Suprapubic skin (tissue), 4 donors: ENCODE measurements around the gene THSD7B.

Experiments
- EP300 ChIP-seq: sonication (generic); formaldehyde crosslinking; IDR thresholded peaks from one replicate; pipeline ENCODE4 v1.6.1; 2017; ENCODE audit warnings: antibody characterized with exemption
- POLR2A ChIP-seq, 2 donors: fragments of 450-650 bp; IDR thresholded peaks; one replicate each; pipeline ENCODE4 v1.6.1; 2017; ENCODE audit warnings: antibody characterized with exemption in 2 of 2, mild to moderate bottlenecking in 2 of 2, moderate library complexity in 2 of 2
- POLR2AphosphoS5 ChIP-seq, 3 donors: sonication (generic); formaldehyde crosslinking; IDR thresholded peaks; one replicate each; pipeline ENCODE4 v1.6.1; 2017; ENCODE audit warnings: antibody characterized with exemption in 3 of 3
- TF ChIP-seq, protein P1 (sequence below), 2 donors: fragments of 200-600 bp in 1 of 2; fragments of 450-650 bp in 1 of 2; sonication (generic) in 1 of 2; IDR thresholded peaks; one replicate each; pipeline ENCODE4 v1.5.1; 2016 to 2019; ENCODE audit warnings: antibody characterized with exemption in 2 of 2, mild to moderate bottlenecking in 1 of 2, moderate library complexity in 1 of 2

DNA sequence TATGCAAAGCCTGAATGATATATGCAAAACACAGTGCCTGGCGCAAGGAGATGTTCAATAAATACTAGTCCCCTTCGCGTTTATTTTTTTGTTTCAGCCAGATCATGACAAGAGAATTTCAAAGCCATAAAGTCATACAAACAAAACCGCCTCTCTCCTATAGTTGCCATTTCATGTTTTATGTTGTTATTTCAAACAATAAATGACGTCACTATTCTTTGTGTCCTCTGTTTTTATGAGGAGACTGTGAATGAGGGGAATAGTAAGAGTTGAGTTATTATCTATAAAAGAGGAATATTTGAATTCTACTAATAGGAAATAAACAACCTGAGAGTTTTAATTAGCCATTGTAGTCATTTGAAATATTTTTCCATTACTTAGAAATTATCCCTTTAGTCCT, 464.5 kb downstream of the THSD7B start:
- TF ChIP-seq, protein P1, sequence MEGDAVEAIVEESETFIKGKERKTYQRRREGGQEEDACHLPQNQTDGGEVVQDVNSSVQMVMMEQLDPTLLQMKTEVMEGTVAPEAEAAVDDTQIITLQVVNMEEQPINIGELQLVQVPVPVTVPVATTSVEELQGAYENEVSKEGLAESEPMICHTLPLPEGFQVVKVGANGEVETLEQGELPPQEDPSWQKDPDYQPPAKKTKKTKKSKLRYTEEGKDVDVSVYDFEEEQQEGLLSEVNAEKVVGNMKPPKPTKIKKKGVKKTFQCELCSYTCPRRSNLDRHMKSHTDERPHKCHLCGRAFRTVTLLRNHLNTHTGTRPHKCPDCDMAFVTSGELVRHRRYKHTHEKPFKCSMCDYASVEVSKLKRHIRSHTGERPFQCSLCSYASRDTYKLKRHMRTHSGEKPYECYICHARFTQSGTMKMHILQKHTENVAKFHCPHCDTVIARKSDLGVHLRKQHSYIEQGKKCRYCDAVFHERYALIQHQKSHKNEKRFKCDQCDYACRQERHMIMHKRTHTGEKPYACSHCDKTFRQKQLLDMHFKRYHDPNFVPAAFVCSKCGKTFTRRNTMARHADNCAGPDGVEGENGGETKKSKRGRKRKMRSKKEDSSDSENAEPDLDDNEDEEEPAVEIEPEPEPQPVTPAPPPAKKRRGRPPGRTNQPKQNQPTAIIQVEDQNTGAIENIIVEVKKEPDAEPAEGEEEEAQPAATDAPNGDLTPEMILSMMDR (IDR thresholded peaks at IDR 0.05): no peak
- TF ChIP-seq POLR2A (IDR thresholded peaks at IDR 0.05) (no peak), EP300 (no peak), POLR2AphosphoS5 (IDR thresholded peaks at IDR 0.05) (no peak)
